Stimulated activated CD4-positive, alpha-beta T cell treated with anti-CD3 and anti-CD28 coated beads, Interleukin-4, amount 100 ng/mL, for 1 hour (primary cell): ENCODE results near the gene AQP10.
"Not testable (repeated sequence)": the region's sequence is repeated elsewhere in the genome, so short reads cannot be mapped to it uniquely, and the experiment has no call there.

Experiments used
- DNase-seq: peaks from one replicate; pipeline ENCODE4 v3.0.0-alpha.2; 2020

AQP10 gene

GRCh38 chr1:154320882-154321608 lies at the start of gene AQP10:
Gene AQP10 (plus strand): TSS chr1:154321093. CDS start chr1:154321156, 63 bp downstream.
- no peak for DNase-seq

- peak; percentile 97 for DNase-seq
Observed at GRCh38 chr1:154272217-154272998, 48.5 kb upstream of the AQP10 start, which contains the start of gene HAX1. Gene HAX1 (plus strand): TSS chr1:154272629. CDS start chr1:154272724, 95 bp downstream.

GRCh38 chr1:154272999-154273563 lies 47.8 kb upstream of the AQP10 start:
- DNase-seq, result no peak

GRCh38 chr1:154276797-154277196 lies 44.1 kb upstream of the AQP10 start:
- DNase-seq, result peak; percentile 29

GRCh38 chr1:154287591-154287990 lies 33.3 kb upstream of the AQP10 start:
- DNase-seq, result not testable (repeated sequence)

- no peak for DNase-seq
Observed at GRCh38 chr1:154288661-154289060, 32.2 kb upstream of the AQP10 start.

GRCh38 chr1:154290921-154291320 lies 30.0 kb upstream of the AQP10 start:
- DNase-seq, result no peak

- no peak for DNase-seq
Observed at GRCh38 chr1:154295408-154296235, 25.3 kb upstream of the AQP10 start.

- DNase-seq, result no peak
Observed at GRCh38 chr1:154301582-154301981, 19.3 kb upstream of the AQP10 start.

- DNase-seq, result peak; percentile 43
Observed at GRCh38 chr1:154304664-154305337, 16.1 kb upstream of the AQP10 start.

GRCh38 chr1:154306151-154306550 lies 14.7 kb upstream of the AQP10 start:
- no peak for DNase-seq

GRCh38 chr1:154307670-154308270 lies 13.1 kb upstream of the AQP10 start:
- DNase-seq, result not testable (repeated sequence)

GRCh38 chr1:154309136-154309535 lies 11.8 kb upstream of the AQP10 start:
- not testable (repeated sequence) for DNase-seq

GRCh38 chr1:154312229-154313065 lies 8.4 kb upstream of the AQP10 start:
- not testable (repeated sequence) for DNase-seq

- DNase-seq, result no peak
Observed at GRCh38 chr1:154313066-154313356, 7.9 kb upstream of the AQP10 start.

GRCh38 chr1:154314226-154314625 lies 6.7 kb upstream of the AQP10 start:
- DNase-seq, result not testable (repeated sequence)

- DNase-seq, result no peak
Observed at GRCh38 chr1:154316704-154317103, 4.2 kb upstream of the AQP10 start.

GRCh38 chr1:154318386-154318785 lies 2.5 kb upstream of the AQP10 start:
- no peak for DNase-seq

- DNase-seq, result not testable (repeated sequence)
Observed at GRCh38 chr1:154321609-154321934, 679 bp downstream of the AQP10 start.

GRCh38 chr1:154323493-154323892 lies 2.6 kb downstream of the AQP10 start:
- DNase-seq, result no peak

GRCh38 chr1:154324241-154324640 lies 3.3 kb downstream of the AQP10 start:
- no peak for DNase-seq
